Mesothelial cell of epicardium (in vitro differentiated cells): ENCODE measurements around the gene MLLT10. TPM values are rescaled to one million over a fixed set of nuclear protein-coding genes. Genes with fewer than 3 reads are reported as not detected.

ENCODE experiments used
- DNase-seq, 2 experiments: peaks; one replicate each; pipeline ENCODE4 v3.0.0; 2021; ENCODE audit warnings: low spot score in 2 of 2; ENCODE audit not compliant: unreplicated experiment in 2 of 2
- H3K27ac Mint-ChIP-seq: 2 replicates; pipeline ENCODE4 v1.8.0; 2021; ENCODE audit warnings: mixed read lengths
- H3K27me3 Mint-ChIP-seq: 2 replicates; pipeline ENCODE4 v1.8.0; 2021; ENCODE audit warnings: low read depth, mixed read lengths
- H3K36me3 Mint-ChIP-seq: 2 replicates; pipeline ENCODE4 v1.8.0; 2021; ENCODE audit warnings: mixed read lengths
- H3K4me1 Mint-ChIP-seq: 2 replicates; pipeline ENCODE4 v1.8.0; 2021; ENCODE audit warnings: mixed read lengths
- H3K4me3 Mint-ChIP-seq: 2 replicates; pipeline ENCODE4 v1.8.0; 2021; ENCODE audit warnings: mild to moderate bottlenecking, moderate library complexity, mixed read lengths
- H3K9me3 Mint-ChIP-seq: 2 replicates; pipeline ENCODE4 v1.8.0; 2021; ENCODE audit warnings: mixed read lengths
- CTCF ChIP-seq: fragments of 200-600 bp; sonication (generic); IDR thresholded peaks from one replicate; pipeline ENCODE4 v1.5.0; 2021; ENCODE audit warnings: antibody characterized with exemption; ENCODE audit not compliant: unreplicated experiment
- total RNA-seq: library from RNA; stranded (reverse); gene quantifications from 3 replicates; pipeline ENCODE4 v1.2.1, GENCODE V29; 2021

MLLT10 gene
- total RNA-seq, 1 donor from 2014 or later, result 62.5 TPM

GRCh38 chr10:21495752-21496342, 38.2 kb upstream of the MLLT10 start:
- peak overlapping the region; percentile 90 for H3K4me3 Mint-ChIP-seq
- H3K9me3 Mint-ChIP-seq, result no peaks in the 10 kb centered on the region
- peak overlapping the region; percentile 99 for H3K27ac Mint-ChIP-seq
- H3K4me1 Mint-ChIP-seq, result peaks cover 63% of the 10 kb centered on the region
- DNase-seq, result peak; percentile 89 to 98
- H3K27me3 Mint-ChIP-seq, result no peaks in the 10 kb centered on the region
- TF ChIP-seq CTCF, result peak; percentile 99
- H3K36me3 Mint-ChIP-seq, result no peaks in the 10 kb centered on the region

GRCh38 chr10:21496343-21497176, 37.5 kb upstream of the MLLT10 start:
- DNase-seq, result peak; percentile 41 to 74

GRCh38 chr10:21497177-21497807, 36.7 kb upstream of the MLLT10 start:
- Mint-ChIP-seq H3K27me3 (no peaks in the 10 kb centered on the region), H3K4me1 (peaks cover 70% of the 10 kb centered on the region), H3K9me3 (no peaks in the 10 kb centered on the region), H3K4me3 (peak overlapping the region; percentile 90), H3K27ac (peak overlapping the region; percentile 98), H3K36me3 (no peaks in the 10 kb centered on the region)
- no peak for TF ChIP-seq CTCF
- peak; percentile 95 to 97 for DNase-seq

More at GRCh38 chr10:21496343-21497176, 37.5 kb upstream of the MLLT10 start:
- Mint-ChIP-seq H3K27ac (peak overlapping the region; percentile 98), H3K4me1 (peaks cover 66% of the 10 kb centered on the region), H3K36me3 (no peaks in the 10 kb centered on the region), H3K27me3 (no peaks in the 10 kb centered on the region), H3K9me3 (no peaks in the 10 kb centered on the region), H3K4me3 (peak overlapping the region; percentile 90)
- TF ChIP-seq CTCF, result no peak

- peaks cover 60% of the 10 kb centered on the region for H3K4me1 Mint-ChIP-seq
- no peak for TF ChIP-seq CTCF
- H3K27me3 Mint-ChIP-seq, result no peaks in the 10 kb centered on the region
- H3K27ac Mint-ChIP-seq, result peak overlapping the region; percentile 98
- DNase-seq, result no peak
- H3K9me3 Mint-ChIP-seq, result no peaks in the 10 kb centered on the region
- no peaks in the 10 kb centered on the region for H3K36me3 Mint-ChIP-seq
- peak overlapping the region; percentile 90 for H3K4me3 Mint-ChIP-seq
Measured at GRCh38 chr10:21498377-21498776, 35.7 kb upstream of the MLLT10 start.

GRCh38 chr10:21498986-21499385, 35.0 kb upstream of the MLLT10 start:
- Mint-ChIP-seq H3K4me1 (peaks cover 56% of the 10 kb centered on the region), H3K27ac (peak overlapping the region; percentile 47), H3K27me3 (no peaks in the 10 kb centered on the region), H3K36me3 (no peaks in the 10 kb centered on the region), H3K4me3 (peak overlapping the region; percentile 61), H3K9me3 (no peaks in the 10 kb centered on the region)
- no peak for TF ChIP-seq CTCF
- DNase-seq, result no peak
